HG03108 (cell line): ENCODE measurements around the gene MARVELD2.

Experiments used
- ATAC-seq: cut with Tn5 transposase; IDR thresholded peaks from one replicate; pipeline ENCODE4 v1.9.1; 2021; ENCODE audit warnings: moderate library complexity; ENCODE audit not compliant: unreplicated experiment

Gene MARVELD2

GRCh38 chr5:69491838-69492390 lies 77.0 kb downstream of the MARVELD2 start:
- ATAC-seq, result no peak

GRCh38 chr5:69492391-69492922 lies 77.5 kb downstream of the MARVELD2 start, which contains the start of gene OCLN:
OCLN (plus strand) TSS chr5:69492790; CDS start chr5:69504245, 11,455 bp downstream.
- no peak for ATAC-seq

- ATAC-seq, result no peak
Observed at GRCh38 chr5:69492923-69493395, 78.0 kb downstream of the MARVELD2 start.

GRCh38 chr5:69493396-69494133 lies 78.6 kb downstream of the MARVELD2 start:
- no peak for ATAC-seq
